Measurements from ENCODE around the gene ANGPTL8. TPM values are rescaled to one million over a fixed set of nuclear protein-coding genes. Genes with fewer than 3 reads are reported as not detected.
A peak's percentile ranks its signal among the peaks of the same experiment; 100 is the strongest.

ANGPTL8 gene
- total and polyA plus RNA-seq, 10 donors = 0.30 TPM; not detected in 9

- intact Hi-C loops (cut with DNase I; ENCODE audit: low total_unique reads) = loop anchor here (5.0 kb wide), 3 partner anchors 68 to 168 kb away; no protein-coding TSS in a partner anchor
- 8 to 30% (median 22%) methylated on average over 5 of the region's 5 CpGs for WGBS, 5 donors
- H3K27ac ChIP-seq = peak overlapping the region in 5 of 8 donors; percentile 62 to 74 (median 70)
- TF ChIP-seq POLR2A (IDR thresholded peaks at IDR 0.05) (no peak), CTCF (IDR thresholded peaks at IDR 0.05 in 8 of 11, conservative IDR thresholded peaks at IDR 0.05 in 3 of 11) (no peak), POLR2AphosphoS5 (IDR thresholded peaks at IDR 0.05) (no peak)
- no peak for DNase-seq
- H3K27me3 ChIP-seq (replicated peaks in 1 of 7) = no peaks in the 10 kb centered on the region
- peaks cover 0 to 49% (median 5%) of the 10 kb centered on the region in 6 donors for H3K36me3 ChIP-seq
- H3K4me1 ChIP-seq = peaks cover 0 to 26% (median 10%) of the 10 kb centered on the region in 6 donors
- H3K9me3 ChIP-seq = no peaks in the 10 kb centered on the region
- H3K4me3 ChIP-seq = no peak overlapping the region
Observed at GRCh38 chr19:11204943-11205349, 34.5 kb upstream of the ANGPTL8 start.

GRCh38 chr19:11205939-11206570 lies 33.4 kb upstream of the ANGPTL8 start:
- WGBS, 5 donors = 76 to 82% (median 77%) methylated on average over 9 of the region's 9 CpGs
- peaks cover 0 to 26% (median 10%) of the 10 kb centered on the region in 6 donors for H3K4me1 ChIP-seq
- intact Hi-C loops (cut with DNase I; ENCODE audit: low total_unique reads) = loop anchor here (5.0 kb wide), 1 partner anchor 69 kb away; no protein-coding TSS in a partner anchor
- DNase-seq = no peak
- H3K27me3 ChIP-seq (replicated peaks in 1 of 7) = no peaks in the 10 kb centered on the region
- no peak overlapping the region for H3K27ac ChIP-seq
- no peak overlapping the region for H3K4me3 ChIP-seq
- no peak for TF ChIP-seq CTCF (IDR thresholded peaks at IDR 0.05 in 8 of 11, conservative IDR thresholded peaks at IDR 0.05 in 3 of 11)
- no peak for TF ChIP-seq POLR2A (IDR thresholded peaks at IDR 0.05)
- TF ChIP-seq POLR2AphosphoS5 (IDR thresholded peaks at IDR 0.05) = no peak
- peaks cover 0 to 40% (median 5%) of the 10 kb centered on the region in 6 donors for H3K36me3 ChIP-seq
- no peaks in the 10 kb centered on the region for H3K9me3 ChIP-seq

GRCh38 chr19:11208561-11209471 lies 30.6 kb upstream of the ANGPTL8 start:
- peaks cover 0 to 49% (median 8%) of the 10 kb centered on the region in 6 donors for H3K36me3 ChIP-seq
- no peak overlapping the region for H3K4me3 ChIP-seq
- H3K27ac ChIP-seq = no peak overlapping the region
- H3K9me3 ChIP-seq = no peaks in the 10 kb centered on the region
- H3K4me1 ChIP-seq = peaks cover 0 to 16% (median 4%) of the 10 kb centered on the region in 6 donors
- TF ChIP-seq POLR2AphosphoS5 (IDR thresholded peaks at IDR 0.05) (peak in 2 of 3 donors; percentile 20 to 49), POLR2A (IDR thresholded peaks at IDR 0.05) (no peak)
- H3K27me3 ChIP-seq (replicated peaks in 1 of 7) = no peaks in the 10 kb centered on the region
- 83 to 90% (median 86%) methylated on average over 28 to 38 of the region's 38 CpGs for WGBS, 5 donors
- no peak for DNase-seq
- intact Hi-C loops (cut with DNase I; ENCODE audit: low total_unique reads) = loop anchor here (5.0 kb wide), 1 partner anchor 72 kb away; no protein-coding TSS in a partner anchor

GRCh38 chr19:11209839-11210655 lies 29.4 kb upstream of the ANGPTL8 start:
- TF ChIP-seq CTCF (IDR thresholded peaks at IDR 0.05 in 8 of 11, conservative IDR thresholded peaks at IDR 0.05 in 3 of 11) (no peak), POLR2A (IDR thresholded peaks at IDR 0.05) (no peak)
- DNase-seq = no peak
- intact Hi-C loops (cut with DNase I; ENCODE audit: low total_unique reads) = loop anchor here (5.0 kb wide), 1 partner anchor 73 kb away; no protein-coding TSS in a partner anchor
- Histone ChIP-seq H3K4me3 (no peak overlapping the region), H3K27me3 (replicated peaks in 1 of 7) (no peaks in the 10 kb centered on the region), H3K36me3 (peaks cover 0 to 60% (median 8%) of the 10 kb centered on the region in 6 donors), H3K27ac (no peak overlapping the region), H3K4me1 (peaks cover 0 to 3% (median 0%) of the 10 kb centered on the region in 6 donors), H3K9me3 (no peaks in the 10 kb centered on the region)
- WGBS, 5 donors = 79 to 85% (median 82%) methylated on average over 2 of the region's 2 CpGs
